ENCODE results near the gene SH3PXD2A.

- TF ChIP-seq, protein P1, sequence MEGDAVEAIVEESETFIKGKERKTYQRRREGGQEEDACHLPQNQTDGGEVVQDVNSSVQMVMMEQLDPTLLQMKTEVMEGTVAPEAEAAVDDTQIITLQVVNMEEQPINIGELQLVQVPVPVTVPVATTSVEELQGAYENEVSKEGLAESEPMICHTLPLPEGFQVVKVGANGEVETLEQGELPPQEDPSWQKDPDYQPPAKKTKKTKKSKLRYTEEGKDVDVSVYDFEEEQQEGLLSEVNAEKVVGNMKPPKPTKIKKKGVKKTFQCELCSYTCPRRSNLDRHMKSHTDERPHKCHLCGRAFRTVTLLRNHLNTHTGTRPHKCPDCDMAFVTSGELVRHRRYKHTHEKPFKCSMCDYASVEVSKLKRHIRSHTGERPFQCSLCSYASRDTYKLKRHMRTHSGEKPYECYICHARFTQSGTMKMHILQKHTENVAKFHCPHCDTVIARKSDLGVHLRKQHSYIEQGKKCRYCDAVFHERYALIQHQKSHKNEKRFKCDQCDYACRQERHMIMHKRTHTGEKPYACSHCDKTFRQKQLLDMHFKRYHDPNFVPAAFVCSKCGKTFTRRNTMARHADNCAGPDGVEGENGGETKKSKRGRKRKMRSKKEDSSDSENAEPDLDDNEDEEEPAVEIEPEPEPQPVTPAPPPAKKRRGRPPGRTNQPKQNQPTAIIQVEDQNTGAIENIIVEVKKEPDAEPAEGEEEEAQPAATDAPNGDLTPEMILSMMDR (IDR thresholded peaks at IDR 0.05 in 4 of 5, conservative IDR thresholded peaks at IDR 0.05 in 1 of 5): peak in 4 of 5 experiments; percentile 19 to 53 (median 42)
- TF ChIP-seq POLR2A (IDR thresholded peaks at IDR 0.05): no peak
These were observed 189.2 kb downstream of the SH3PXD2A start for GRCh38 chr10:103666087-103666761.

Measured in gastrocnemius medialis (tissue), 4 donors.